GM23338 (cell line): ENCODE results near the gene ABCF2. TPM values are rescaled to one million over a fixed set of nuclear protein-coding genes. Genes with fewer than 3 reads are reported as not detected.

Experiments used
- ATAC-seq: fragments of 200-7000 bp; cut with Tn5 transposase; 3 replicates; pipeline ENCODE4 v1.9.1; 2020
- DNase-seq: peaks from one replicate; pipeline ENCODE4 v3.0.0-alpha.2; 2015; ENCODE audit warnings: low spot score
- H2AFZ ChIP-seq: fragments of 200-600 bp; sonication (generic); 2 replicates; pipeline ENCODE4 v1.8.0; 2016; ENCODE audit warnings: antibody characterized with exemption, mild to moderate bottlenecking, moderate library complexity
- H3F3A ChIP-seq: fragments of 200-600 bp; sonication (generic); replicated peaks from 2 replicates; pipeline ENCODE4 v1.8.0; 2017; ENCODE audit warnings: antibody characterized with exemption, mixed run types, low read depth
- H3K27ac ChIP-seq: fragments of 200-600 bp; sonication (generic); 2 replicates; pipeline ENCODE4 v1.6.1; 2016; ENCODE audit warnings: low read depth
- H3K27me3 ChIP-seq: fragments of 200-600 bp; sonication (generic); 2 replicates; pipeline ENCODE4 v1.8.0; 2016; ENCODE audit warnings: mild to moderate bottlenecking, mixed run types, moderate library complexity; ENCODE audit not compliant: insufficient read depth
- H3K36me3 ChIP-seq: fragments of 200-600 bp; sonication (generic); 2 replicates; pipeline ENCODE4 v1.8.0; 2016; ENCODE audit warnings: mild to moderate bottlenecking; ENCODE audit not compliant: insufficient read depth
- H3K4me1 ChIP-seq: fragments of 200-600 bp; sonication (generic); 2 replicates; pipeline ENCODE4 v1.8.0; 2016; ENCODE audit warnings: mild to moderate bottlenecking, moderate library complexity; ENCODE audit not compliant: insufficient read depth
- H3K4me2 ChIP-seq: fragments of 200-600 bp; sonication (generic); 2 replicates; pipeline ENCODE4 v1.7.1; 2017; ENCODE audit warnings: mixed run types
- H3K4me3 ChIP-seq: fragments of 200-600 bp; sonication (generic); 2 replicates; pipeline ENCODE4 v1.6.1; 2016; ENCODE audit warnings: mixed run types
- H3K79me2 ChIP-seq: fragments of 200-600 bp; sonication (generic); replicated peaks from 2 replicates; pipeline ENCODE4 v1.8.0; 2017; ENCODE audit warnings: mild to moderate bottlenecking; ENCODE audit not compliant: insufficient read depth
- H3K9me2 ChIP-seq: fragments of 200-600 bp; sonication (generic); 2 replicates; pipeline ENCODE4 v1.8.0; 2017; ENCODE audit not compliant: insufficient read depth
- H4K20me1 ChIP-seq: fragments of 200-600 bp; sonication (generic); replicated peaks from 2 replicates; pipeline ENCODE4 v1.8.0; 2017; ENCODE audit warnings: mild to moderate bottlenecking; ENCODE audit not compliant: insufficient read depth
- H3K27ac Mint-ChIP-seq: 2 replicates; pipeline ENCODE4 v1.8.0; 2020; ENCODE audit warnings: inconsistent platforms, mild to moderate bottlenecking, moderate library complexity, mixed read lengths
- H3K27me3 Mint-ChIP-seq: 3 replicates; pipeline ENCODE4 v1.8.0; 2022; ENCODE audit warnings: low read depth, mild to moderate bottlenecking, moderate library complexity, mixed read lengths, inconsistent platforms; ENCODE audit not compliant: insufficient read depth, poor library complexity
- H3K36me3 Mint-ChIP-seq: 3 replicates; pipeline ENCODE4 v1.8.0; 2021; ENCODE audit warnings: low read depth, mild to moderate bottlenecking, inconsistent platforms, moderate library complexity, mixed read lengths
- H3K4me1 Mint-ChIP-seq: 3 replicates; pipeline ENCODE4 v1.8.0; 2020; ENCODE audit warnings: mild to moderate bottlenecking, inconsistent platforms, mixed read lengths
- H3K4me3 Mint-ChIP-seq: 3 replicates; pipeline ENCODE4 v1.8.0; 2021; ENCODE audit warnings: moderate library complexity, mild to moderate bottlenecking, inconsistent platforms, mixed read lengths
- H3K9me3 Mint-ChIP-seq: 3 replicates; pipeline ENCODE4 v1.8.0; 2020; ENCODE audit warnings: moderate library complexity, mild to moderate bottlenecking, inconsistent platforms, mixed read lengths
- ZNF331 ChIP-seq: fragments of 250-450 bp; sonication (Bioruptor Pico); IDR thresholded peaks from 2 replicates; pipeline ENCODE4 v1.5.0; 2020; ENCODE audit warnings: low read depth, mild to moderate bottlenecking, moderate library complexity
- ZNF462 ChIP-seq: fragments of 250-450 bp; sonication (Bioruptor Pico); IDR thresholded peaks from 2 replicates; pipeline ENCODE4 v1.5.0; 2020; ENCODE audit warnings: mild to moderate bottlenecking, moderate library complexity
- polyA plus RNA-seq: library from polyadenylated mRNA; unstranded; fragments of >200 nt; fragmentation: Nextera tagmentation; extraction: Ambion mirVana; gene quantifications from 2 replicates; pipeline ENCODE4 v1.2.1, GENCODE V29; 2016
- total RNA-seq: library from RNA; depleted of rRNA; stranded (reverse); fragments of >200 nt; shearing (Covaris generic); gene quantifications from 2 replicates; pipeline ENCODE4 v1.2.3, GENCODE V29; 2014
- TF ChIP-seq, protein P1 (sequence below), 2 experiments: fragments of 200-600 bp in 1 of 2; sonication (generic) in 1 of 2; conservative IDR thresholded peaks; 2 replicates each; pipeline versions ENCODE4 v1.5.1 to v1.6.1; 2016 to 2017; ENCODE audit warnings: antibody characterized with exemption in 2 of 2, low read depth in 2 of 2, mild to moderate bottlenecking in 2 of 2, moderate library complexity in 1 of 2

ABCF2 gene
- total and polyA plus RNA-seq, 2 experiments from 2014 or later: 18.7 to 58.7 TPM

GRCh38 chr7:151244841-151245346 is 17.9 kb upstream of the ABCF2 start (continued):
- no peak for TF ChIP-seq ZNF462 (CRISPR knock-in tag)

DNA sequence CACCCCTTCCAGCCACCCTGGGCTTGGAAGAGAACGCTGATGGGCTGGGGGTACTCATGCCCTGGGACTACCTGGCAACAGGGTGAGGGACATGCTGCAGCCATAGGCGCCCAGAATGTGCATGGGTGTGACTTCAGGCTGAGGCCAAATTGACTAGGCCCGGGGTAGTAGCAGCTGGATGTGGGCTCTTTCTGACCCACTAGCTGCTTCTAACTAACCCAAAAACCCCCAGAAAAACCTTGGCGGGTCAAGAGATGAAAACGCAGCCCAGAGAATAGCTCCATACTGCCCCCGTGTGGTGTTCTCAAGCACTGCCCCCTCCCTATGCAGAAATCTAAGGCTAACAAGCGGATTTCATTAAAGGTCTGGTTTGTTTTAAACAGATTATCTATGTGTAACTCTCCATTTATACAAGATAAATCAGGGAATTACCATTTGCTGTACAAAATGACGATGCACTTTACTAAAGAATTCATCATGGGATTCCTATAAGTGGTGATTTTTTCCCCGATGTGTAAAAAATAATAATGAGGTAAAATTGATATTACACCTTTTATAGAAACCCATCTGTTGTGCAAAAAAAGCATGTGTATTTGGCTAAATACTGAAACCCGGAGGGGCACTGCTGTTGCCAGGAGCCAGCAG is 17.3 kb upstream of the ABCF2 start:
- Histone ChIP-seq H3K79me2 (no peaks in the 10 kb centered on the region), H3K4me2 (peak overlapping the region; percentile 86), H3K27me3 (peaks cover 54% of the 10 kb centered on the region), H3F3A (0 out of 2 replicates have a peak, but pooled peaks cover 5% of the 10 kb centered on the region), H3K4me3 (peak overlapping the region; percentile 65; the same call in 1 of the 2 replicates), H4K20me1 (no peaks in the 10 kb centered on the region), H3K9me2 (no peaks in the 10 kb centered on the region), H3K4me1 (peaks cover 26% of the 10 kb centered on the region; the same call in 1 of the 2 replicates), H2AFZ (no peak overlapping the region), H3K36me3 (no peaks in the 10 kb centered on the region), H3K27ac (no peak overlapping the region)
- H3K36me3 Mint-ChIP-seq: peaks cover 2% of the 10 kb centered on the region; the same call in 2 of the 3 replicates
- no peaks in the 10 kb centered on the region; the same call in 2 of the 3 replicates for H3K9me3 Mint-ChIP-seq
- no peak overlapping the region for H3K27ac Mint-ChIP-seq
- peaks cover 57% of the 10 kb centered on the region for H3K4me1 Mint-ChIP-seq
- peak overlapping the region; percentile 67 for H3K4me3 Mint-ChIP-seq
- DNase-seq (peak; percentile 85), ATAC-seq (peak; percentile 7)
- peaks cover 48% of the 10 kb centered on the region for H3K27me3 Mint-ChIP-seq
- TF ChIP-seq, protein P1, sequence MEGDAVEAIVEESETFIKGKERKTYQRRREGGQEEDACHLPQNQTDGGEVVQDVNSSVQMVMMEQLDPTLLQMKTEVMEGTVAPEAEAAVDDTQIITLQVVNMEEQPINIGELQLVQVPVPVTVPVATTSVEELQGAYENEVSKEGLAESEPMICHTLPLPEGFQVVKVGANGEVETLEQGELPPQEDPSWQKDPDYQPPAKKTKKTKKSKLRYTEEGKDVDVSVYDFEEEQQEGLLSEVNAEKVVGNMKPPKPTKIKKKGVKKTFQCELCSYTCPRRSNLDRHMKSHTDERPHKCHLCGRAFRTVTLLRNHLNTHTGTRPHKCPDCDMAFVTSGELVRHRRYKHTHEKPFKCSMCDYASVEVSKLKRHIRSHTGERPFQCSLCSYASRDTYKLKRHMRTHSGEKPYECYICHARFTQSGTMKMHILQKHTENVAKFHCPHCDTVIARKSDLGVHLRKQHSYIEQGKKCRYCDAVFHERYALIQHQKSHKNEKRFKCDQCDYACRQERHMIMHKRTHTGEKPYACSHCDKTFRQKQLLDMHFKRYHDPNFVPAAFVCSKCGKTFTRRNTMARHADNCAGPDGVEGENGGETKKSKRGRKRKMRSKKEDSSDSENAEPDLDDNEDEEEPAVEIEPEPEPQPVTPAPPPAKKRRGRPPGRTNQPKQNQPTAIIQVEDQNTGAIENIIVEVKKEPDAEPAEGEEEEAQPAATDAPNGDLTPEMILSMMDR (conservative IDR thresholded peaks at IDR 0.05; ENCODE audit: low read depth in 2 of 2): peak; percentile 84 to 99
- TF ChIP-seq ZNF331: no peak
